Measurements from ENCODE around the gene NES. TPM values are rescaled to one million over a fixed set of nuclear protein-coding genes. Genes with fewer than 3 reads are reported as not detected.

The NES gene
- total RNA-seq, 1 experiment from 2014 or later, result 8.4 TPM

DNA sequence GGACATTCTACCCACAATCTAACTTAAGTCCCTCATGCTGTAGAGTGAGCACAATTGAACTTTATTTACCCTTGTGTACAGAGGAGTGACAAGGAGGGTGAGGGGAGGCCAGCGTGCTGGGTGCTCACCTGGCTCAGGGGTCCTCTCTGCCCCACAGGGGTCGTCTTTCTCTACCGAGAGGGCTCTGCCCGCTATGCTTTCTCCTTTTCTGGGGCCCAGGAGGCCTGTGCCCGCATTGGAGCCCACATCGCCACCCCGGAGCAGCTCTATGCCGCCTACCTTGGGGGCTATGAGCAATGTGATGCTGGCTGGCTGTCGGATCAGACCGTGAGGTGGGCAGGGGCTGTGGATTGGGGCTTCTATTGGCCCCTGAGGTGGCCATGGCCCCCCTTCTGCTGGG is 29.9 kb downstream of the NES start:
- H3K79me2 ChIP-seq (ENCODE audit: insufficient read depth, low read length), result peaks cover 44% of the 10 kb centered on the region
- H3K4me2 ChIP-seq (ENCODE audit: low read length), result no peak overlapping the region
- H3K9ac ChIP-seq (ENCODE audit: low read length), result no peak overlapping the region
- no peak for TF ChIP-seq CEBPB (IDR thresholded peaks at IDR 0.05; ENCODE audit: low read depth)
- no peaks in the 10 kb centered on the region for H4K20me1 ChIP-seq (ENCODE audit: insufficient read depth)
- ChIA-PET RAD21 (ENCODE audit: low non-redundant PET in 1 of 2, low total read pairs in 2 of 2, uncharacterized antibody in 2 of 2, unreplicated experiment in 2 of 2) (no interaction called here), CTCF (no interaction called here), POLR2A (no interaction called here)
- no peaks in the 10 kb centered on the region for H3K9me3 ChIP-seq (ENCODE audit: control insufficient read depth in 1 of 2, insufficient read depth in 1 of 2, low read depth in 1 of 2, low read length in 2 of 2)
- no peaks in the 10 kb centered on the region for H3K27me3 ChIP-seq (ENCODE audit: insufficient read depth, low read length)
- ATAC-seq (no peak), DNase-seq (ENCODE audit: low read depth, low spot score) (no peak)
- no TSS peak for BruUV-seq (replicated peaks)
- intact Hi-C loops (cut with micrococcal nuclease), result no loop called here
- H3K27ac ChIP-seq (ENCODE audit: low read depth, low read length), result no peak overlapping the region
- no peak overlapping the region for H3K4me3 ChIP-seq (replicated peaks in 1 of 2; ENCODE audit: low read depth in 1 of 2, low read length in 2 of 2)
- no peaks in the 10 kb centered on the region for H3K9me2 ChIP-seq (ENCODE audit: insufficient read depth)
- H2AFZ ChIP-seq (ENCODE audit: low read depth, low read length, poor library complexity, severe bottlenecking), result no peak overlapping the region
- no peaks in the 10 kb centered on the region for H3K4me1 ChIP-seq (ENCODE audit: control insufficient read depth in 1 of 2, insufficient read depth in 2 of 2, low read length in 2 of 2)
- H3K36me3 ChIP-seq (ENCODE audit: control insufficient read depth in 1 of 2, insufficient read depth in 2 of 2, low read length in 2 of 2), result peaks cover 43 to 80% of the 10 kb centered on the region in 2 experiments

GRCh38 chr1:156646738-156647211 is 30.4 kb downstream of the NES start:
- POLR2A ChIA-PET, result no interaction called here
- intact Hi-C loops (cut with micrococcal nuclease), result no loop called here
- H3K27me3 ChIP-seq (ENCODE audit: insufficient read depth, low read length), result no peaks in the 10 kb centered on the region
- RAD21 ChIA-PET (ENCODE audit: low non-redundant PET in 1 of 2, low total read pairs in 2 of 2, uncharacterized antibody in 2 of 2, unreplicated experiment in 2 of 2), result no interaction called here
- H3K9me3 ChIP-seq (ENCODE audit: control insufficient read depth in 1 of 2, insufficient read depth in 1 of 2, low read depth in 1 of 2, low read length in 2 of 2), result no peaks in the 10 kb centered on the region
- no peaks in the 10 kb centered on the region for H3K4me1 ChIP-seq (ENCODE audit: control insufficient read depth in 1 of 2, insufficient read depth in 2 of 2, low read length in 2 of 2)
- ATAC-seq (no peak), DNase-seq (ENCODE audit: low read depth, low spot score) (no peak)
- H3K27ac ChIP-seq (ENCODE audit: low read depth, low read length), result no peak overlapping the region
- H3K9me2 ChIP-seq (ENCODE audit: insufficient read depth), result no peaks in the 10 kb centered on the region
- TF ChIP-seq EGR1 (IDR thresholded peaks at IDR 0.05; ENCODE audit: low read depth) (no peak), CBX3 (IDR thresholded peaks at IDR 0.05; ENCODE audit: low read depth) (no peak), EZH2 (IDR thresholded peaks at IDR 0.05) (no peak), RAD21 (IDR thresholded peaks at IDR 0.05; ENCODE audit: low read depth) (no peak), ZFX (IDR thresholded peaks at IDR 0.05) (no peak), POLR2AphosphoS5 (IDR thresholded peaks at IDR 0.05; ENCODE audit: low read depth, low read length) (no peak), CEBPB (IDR thresholded peaks at IDR 0.05; ENCODE audit: low read depth) (no peak), POLR2A (IDR thresholded peaks at IDR 0.05; ENCODE audit: borderline replicate concordance, extremely low read depth, insufficient read depth, insufficient read length) (no peak), FOSL1 (IDR thresholded peaks at IDR 0.05; ENCODE audit: low read depth) (no peak), SP1 (IDR thresholded peaks at IDR 0.05; ENCODE audit: low read depth) (no peak)
- TF ChIP-seq, protein P1, sequence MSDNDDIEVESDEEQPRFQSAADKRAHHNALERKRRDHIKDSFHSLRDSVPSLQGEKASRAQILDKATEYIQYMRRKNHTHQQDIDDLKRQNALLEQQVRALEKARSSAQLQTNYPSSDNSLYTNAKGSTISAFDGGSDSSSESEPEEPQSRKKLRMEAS (IDR thresholded peaks at IDR 0.05), result no peak
- TF ChIP-seq, protein P2, sequence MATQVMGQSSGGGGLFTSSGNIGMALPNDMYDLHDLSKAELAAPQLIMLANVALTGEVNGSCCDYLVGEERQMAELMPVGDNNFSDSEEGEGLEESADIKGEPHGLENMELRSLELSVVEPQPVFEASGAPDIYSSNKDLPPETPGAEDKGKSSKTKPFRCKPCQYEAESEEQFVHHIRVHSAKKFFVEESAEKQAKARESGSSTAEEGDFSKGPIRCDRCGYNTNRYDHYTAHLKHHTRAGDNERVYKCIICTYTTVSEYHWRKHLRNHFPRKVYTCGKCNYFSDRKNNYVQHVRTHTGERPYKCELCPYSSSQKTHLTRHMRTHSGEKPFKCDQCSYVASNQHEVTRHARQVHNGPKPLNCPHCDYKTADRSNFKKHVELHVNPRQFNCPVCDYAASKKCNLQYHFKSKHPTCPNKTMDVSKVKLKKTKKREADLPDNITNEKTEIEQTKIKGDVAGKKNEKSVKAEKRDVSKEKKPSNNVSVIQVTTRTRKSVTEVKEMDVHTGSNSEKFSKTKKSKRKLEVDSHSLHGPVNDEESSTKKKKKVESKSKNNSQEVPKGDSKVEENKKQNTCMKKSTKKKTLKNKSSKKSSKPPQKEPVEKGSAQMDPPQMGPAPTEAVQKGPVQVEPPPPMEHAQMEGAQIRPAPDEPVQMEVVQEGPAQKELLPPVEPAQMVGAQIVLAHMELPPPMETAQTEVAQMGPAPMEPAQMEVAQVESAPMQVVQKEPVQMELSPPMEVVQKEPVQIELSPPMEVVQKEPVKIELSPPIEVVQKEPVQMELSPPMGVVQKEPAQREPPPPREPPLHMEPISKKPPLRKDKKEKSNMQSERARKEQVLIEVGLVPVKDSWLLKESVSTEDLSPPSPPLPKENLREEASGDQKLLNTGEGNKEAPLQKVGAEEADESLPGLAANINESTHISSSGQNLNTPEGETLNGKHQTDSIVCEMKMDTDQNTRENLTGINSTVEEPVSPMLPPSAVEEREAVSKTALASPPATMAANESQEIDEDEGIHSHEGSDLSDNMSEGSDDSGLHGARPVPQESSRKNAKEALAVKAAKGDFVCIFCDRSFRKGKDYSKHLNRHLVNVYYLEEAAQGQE (IDR thresholded peaks at IDR 0.05; ENCODE audit: low read depth), result no peak
- no peak overlapping the region for H3K4me3 ChIP-seq (replicated peaks in 1 of 2; ENCODE audit: low read depth in 1 of 2, low read length in 2 of 2)
- H2AFZ ChIP-seq (ENCODE audit: low read depth, low read length, poor library complexity, severe bottlenecking), result no peak overlapping the region
- CTCF ChIA-PET, result no interaction called here
- peaks cover 43 to 79% of the 10 kb centered on the region in 2 experiments for H3K36me3 ChIP-seq (ENCODE audit: control insufficient read depth in 1 of 2, insufficient read depth in 2 of 2, low read length in 2 of 2)
- no TSS peak for BruUV-seq (replicated peaks)
- no peaks in the 10 kb centered on the region for H4K20me1 ChIP-seq (ENCODE audit: insufficient read depth)
- no peak overlapping the region for H3K9ac ChIP-seq (ENCODE audit: low read length)
- H3K4me2 ChIP-seq (ENCODE audit: low read length), result no peak overlapping the region
- H3K79me2 ChIP-seq (ENCODE audit: insufficient read depth, low read length), result peaks cover 39% of the 10 kb centered on the region
